Activated CD8-positive, alpha-beta memory T cell treated with anti-CD3 and anti-CD28 coated beads, Interleukin-2, amount 10 ng/mL, durations not matched to agents 7 days and 5 days (primary cell): ENCODE data around the gene APH1A. TPM values are rescaled to one million over a fixed set of nuclear protein-coding genes. Genes with fewer than 3 reads are reported as not detected.
"Not testable (repeated sequence)": the region's sequence is repeated elsewhere in the genome, so short reads cannot be mapped to it uniquely, and the experiment has no call there.

Experiments used
- ATAC-seq: fragments of 150-1000 bp; cut with Tn5 transposase; one replicate; pipeline ENCODE4 v1.10.0; 2021; ENCODE audit warnings: moderate library complexity
- CTCF ChIA-PET: fragments of 350-600 bp; sonication (Branson Sonifier 250); formaldehyde crosslinking; loops from one replicate; lab custom pipeline; 2021; ENCODE audit warnings: antibody characterized with exemption; lab: Charles Lee
- DNase-seq: peaks from one replicate; pipeline ENCODE4 v3.0.0-alpha.2; 2020
- H3K27ac Mint-ChIP-seq: one replicate; pipeline ENCODE4 v1.8.0; 2021; ENCODE audit warnings: mild to moderate bottlenecking, mixed read lengths
- H3K27me3 Mint-ChIP-seq: one replicate; pipeline ENCODE4 v1.8.0; 2021; ENCODE audit warnings: mixed read lengths
- H3K36me3 Mint-ChIP-seq: one replicate; pipeline ENCODE4 v1.8.0; 2021; ENCODE audit warnings: mild to moderate bottlenecking, mixed read lengths
- H3K4me1 Mint-ChIP-seq: one replicate; pipeline ENCODE4 v1.8.0; 2021; ENCODE audit warnings: mixed read lengths
- H3K4me3 Mint-ChIP-seq: one replicate; pipeline ENCODE4 v1.8.0; 2021; ENCODE audit warnings: mild to moderate bottlenecking, moderate library complexity, mixed read lengths
- H3K9me3 Mint-ChIP-seq: one replicate; pipeline ENCODE4 v1.8.0; 2022; ENCODE audit warnings: low read depth, mixed read lengths
- total RNA-seq, 2 experiments: library from RNA; stranded (reverse); gene quantifications; one replicate each; pipeline ENCODE4 v1.2.3, GENCODE V29; 2021

The APH1A gene
- total RNA-seq, 2 experiments from 2014 or later: 122 to 142 TPM

GRCh38 chr1:150235852-150236613 lies 32.8 kb downstream of the APH1A start, which contains the start of gene ANP32E:
TSS of gene ANP32E (minus strand) at chr1:150236112. CDS start at chr1:150235786, 326 bp downstream.
- Mint-ChIP-seq H3K4me1 (peaks cover 21% of the 10 kb centered on the region), H3K9me3 (no peaks in the 10 kb centered on the region), H3K36me3 (peaks cover 15% of the 10 kb centered on the region), H3K4me3 (no peak within 1 kb of the TSS), H3K27ac (no peak within 1 kb of the TSS), H3K27me3 (no peaks in the 10 kb centered on the region)
- CTCF ChIA-PET: interaction anchor here (1.1 to 1.5 kb wide), 3 partner anchors 16 to 34 kb away, joined by 4 to 5 read pairs (median 5); no protein-coding TSS in a partner anchor
- DNase-seq (peak; percentile 97), ATAC-seq (peak; percentile 89)

- no peak for ATAC-seq
- H3K27me3 Mint-ChIP-seq: no peaks in the 10 kb centered on the region
- H3K36me3 Mint-ChIP-seq: peaks cover 21% of the 10 kb centered on the region
- CTCF ChIA-PET: no interaction called here
- peak; percentile 65 for DNase-seq
- no peak overlapping the region for H3K27ac Mint-ChIP-seq
- H3K9me3 Mint-ChIP-seq: no peaks in the 10 kb centered on the region
- H3K4me3 Mint-ChIP-seq: no peak overlapping the region
- H3K4me1 Mint-ChIP-seq: peaks cover 22% of the 10 kb centered on the region
Observed at GRCh38 chr1:150235294-150235851, 33.4 kb downstream of the APH1A start.

GRCh38 chr1:150234566-150235293 lies 34.1 kb downstream of the APH1A start:
- DNase-seq (peak; percentile 96), ATAC-seq (peak; percentile 69)
- CTCF ChIA-PET: interaction anchor here (1.8 to 2.2 kb wide), 2 partner anchors 10 to 162 kb away, joined by 6 to 9 read pairs; no protein-coding TSS in a partner anchor
- Mint-ChIP-seq H3K4me3 (no peak overlapping the region), H3K36me3 (peaks cover 24% of the 10 kb centered on the region), H3K27ac (no peak overlapping the region), H3K4me1 (peaks cover 22% of the 10 kb centered on the region), H3K9me3 (no peaks in the 10 kb centered on the region), H3K27me3 (no peaks in the 10 kb centered on the region)

- no peak for DNase-seq
- Mint-ChIP-seq H3K27ac (no peak overlapping the region), H3K36me3 (peaks cover 25% of the 10 kb centered on the region), H3K4me3 (no peak overlapping the region), H3K4me1 (peaks cover 22% of the 10 kb centered on the region), H3K9me3 (no peaks in the 10 kb centered on the region), H3K27me3 (no peaks in the 10 kb centered on the region)
- CTCF ChIA-PET: interaction anchor here (0.7 to 2.2 kb wide), 3 partner anchors 9 to 650 kb away, joined by 3 to 9 read pairs (median 6); no protein-coding TSS in a partner anchor
- ATAC-seq: no peak
Observed at GRCh38 chr1:150234309-150234565, 34.6 kb downstream of the APH1A start.

- H3K4me1 Mint-ChIP-seq: peaks cover 25% of the 10 kb centered on the region
- CTCF ChIA-PET: interaction anchor here (0.7 to 2.2 kb wide), 6 partner anchors 8 to 651 kb away, joined by 3 to 9 read pairs (median 6); no protein-coding TSS in a partner anchor
- H3K27ac Mint-ChIP-seq: no peak overlapping the region
- no peak for ATAC-seq
- peaks cover 30% of the 10 kb centered on the region for H3K36me3 Mint-ChIP-seq
- DNase-seq: peak; percentile 58
- no peak overlapping the region for H3K4me3 Mint-ChIP-seq
- H3K9me3 Mint-ChIP-seq: no peaks in the 10 kb centered on the region
- H3K27me3 Mint-ChIP-seq: no peaks in the 10 kb centered on the region
Observed at GRCh38 chr1:150233359-150234308, 35.2 kb downstream of the APH1A start.

GRCh38 chr1:150232921-150233320 lies 35.9 kb downstream of the APH1A start:
- CTCF ChIA-PET: interaction anchor here (0.9 to 2.2 kb wide), 5 partner anchors 8 to 160 kb away, joined by 4 to 9 read pairs (median 6); no protein-coding TSS in a partner anchor
- H3K27ac Mint-ChIP-seq, DNase-seq, H3K4me3 Mint-ChIP-seq, H3K27me3 Mint-ChIP-seq, H3K9me3 Mint-ChIP-seq, ATAC-seq: not testable (repeated sequence)
- H3K36me3 Mint-ChIP-seq: peaks cover 34% of the 10 kb centered on the region
- peaks cover 27% of the 10 kb centered on the region for H3K4me1 Mint-ChIP-seq

GRCh38 chr1:150228246-150228645 lies 40.6 kb downstream of the APH1A start:
- peaks cover 56% of the 10 kb centered on the region for H3K36me3 Mint-ChIP-seq
- CTCF ChIA-PET: interaction anchor here (1.3 kb wide), 1 partner anchor 13 kb away, joined by 3 read pairs; no protein-coding TSS in a partner anchor
- not testable (repeated sequence) for ATAC-seq, DNase-seq, H3K4me3 Mint-ChIP-seq, H3K27me3 Mint-ChIP-seq, H3K9me3 Mint-ChIP-seq, H3K27ac Mint-ChIP-seq
- H3K4me1 Mint-ChIP-seq: peaks cover 31% of the 10 kb centered on the region

GRCh38 chr1:150227228-150227627 lies 41.6 kb downstream of the APH1A start:
- Mint-ChIP-seq H3K27ac (peak overlapping the region; percentile 26), H3K27me3 (no peaks in the 10 kb centered on the region), H3K4me3 (no peak overlapping the region), H3K4me1 (peaks cover 25% of the 10 kb centered on the region), H3K36me3 (peaks cover 57% of the 10 kb centered on the region), H3K9me3 (no peaks in the 10 kb centered on the region)
- CTCF ChIA-PET: no interaction called here
- ATAC-seq (no peak), DNase-seq (no peak)

GRCh38 chr1:150226486-150226885 lies 42.3 kb downstream of the APH1A start:
- Mint-ChIP-seq H3K27ac (peak overlapping the region; percentile 61), H3K27me3 (no peaks in the 10 kb centered on the region), H3K4me3 (no peak overlapping the region), H3K4me1 (peaks cover 21% of the 10 kb centered on the region), H3K9me3 (no peaks in the 10 kb centered on the region), H3K36me3 (peaks cover 58% of the 10 kb centered on the region)
- CTCF ChIA-PET: interaction anchor here (1.8 kb wide), 1 partner anchor 39 kb away, joined by 4 read pairs; no protein-coding TSS in a partner anchor
- no peak for ATAC-seq
- no peak for DNase-seq

GRCh38 chr1:150225546-150225945 lies 43.3 kb downstream of the APH1A start:
- peaks cover 55% of the 10 kb centered on the region for H3K36me3 Mint-ChIP-seq
- no peak for ATAC-seq
- DNase-seq: no peak
- H3K4me1 Mint-ChIP-seq: peaks cover 19% of the 10 kb centered on the region
- no peak overlapping the region for H3K4me3 Mint-ChIP-seq
- no peaks in the 10 kb centered on the region for H3K27me3 Mint-ChIP-seq
- no peaks in the 10 kb centered on the region for H3K9me3 Mint-ChIP-seq
- peak overlapping the region; percentile 57 for H3K27ac Mint-ChIP-seq
- CTCF ChIA-PET: interaction anchor here (1.2 to 1.8 kb wide), 5 partner anchors 8 to 153 kb away, joined by 3 to 9 read pairs (median 4); no protein-coding TSS in a partner anchor

GRCh38 chr1:150224983-150225382 lies 43.8 kb downstream of the APH1A start:
- ATAC-seq (no peak), DNase-seq (no peak)
- Mint-ChIP-seq H3K9me3 (no peaks in the 10 kb centered on the region), H3K4me1 (peaks cover 19% of the 10 kb centered on the region), H3K4me3 (no peak overlapping the region), H3K36me3 (peaks cover 56% of the 10 kb centered on the region), H3K27me3 (no peaks in the 10 kb centered on the region), H3K27ac (no peak overlapping the region)
- CTCF ChIA-PET: interaction anchor here (1.2 to 1.8 kb wide), 5 partner anchors 9 to 153 kb away, joined by 3 to 9 read pairs (median 4); no protein-coding TSS in a partner anchor

- CTCF ChIA-PET: interaction anchor here (0.6 to 1.9 kb wide), 2 partner anchors 12 to 34 kb away, joined by 3 to 6 read pairs; no protein-coding TSS in a partner anchor
- ATAC-seq (peak; percentile 53), DNase-seq (no peak)
- peaks cover 9% of the 10 kb centered on the region for H3K4me1 Mint-ChIP-seq
- no peak overlapping the region for H3K4me3 Mint-ChIP-seq
- H3K9me3 Mint-ChIP-seq: no peaks in the 10 kb centered on the region
- H3K27ac Mint-ChIP-seq: no peak overlapping the region
- no peaks in the 10 kb centered on the region for H3K27me3 Mint-ChIP-seq
- peaks cover 45% of the 10 kb centered on the region for H3K36me3 Mint-ChIP-seq
Observed at GRCh38 chr1:150221552-150221951, 47.3 kb downstream of the APH1A start.
